HG03196 (cell line): ENCODE measurements around the gene B4GALNT1.
"Not testable (repeated sequence)": the region's sequence is repeated elsewhere in the genome, so short reads cannot be mapped to it uniquely, and the experiment has no call there.

Experiments
- ATAC-seq: cut with Tn5 transposase; IDR thresholded peaks from one replicate; pipeline ENCODE4 v1.9.1; 2021; ENCODE audit not compliant: unreplicated experiment

B4GALNT1 gene

DNA sequence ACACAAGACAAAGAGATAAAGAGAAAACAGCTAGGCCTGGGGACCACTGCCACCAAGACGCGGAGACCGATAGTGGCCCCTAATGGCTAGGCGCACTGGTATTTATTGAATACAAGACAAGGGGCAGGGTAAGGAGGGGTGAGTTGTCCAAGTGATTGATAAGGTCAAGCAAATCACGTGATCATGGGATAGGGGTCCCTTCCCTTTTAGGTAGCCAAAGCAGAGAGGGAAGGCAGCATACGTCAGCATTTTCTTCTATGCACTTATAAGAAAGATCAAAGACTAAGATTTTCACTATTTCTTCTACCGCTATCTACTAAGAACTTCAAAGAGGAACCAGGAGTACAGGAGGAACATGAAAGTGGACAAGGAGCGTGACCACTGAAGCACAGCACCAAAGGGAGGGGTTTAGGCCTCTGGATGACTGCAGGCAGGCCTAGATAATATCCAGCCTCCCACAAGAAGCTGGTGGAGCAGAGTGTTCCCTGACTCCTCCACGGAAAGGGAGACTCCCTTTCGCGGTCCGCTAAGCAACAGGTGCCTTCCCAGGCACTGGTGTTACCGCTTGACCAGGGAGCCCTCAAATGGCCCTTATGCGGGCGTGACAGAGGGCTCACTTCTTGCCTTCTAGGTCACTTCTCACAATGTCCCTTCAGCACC is 43.9 kb downstream of the B4GALNT1 start:
- not testable (repeated sequence) for ATAC-seq

DNA sequence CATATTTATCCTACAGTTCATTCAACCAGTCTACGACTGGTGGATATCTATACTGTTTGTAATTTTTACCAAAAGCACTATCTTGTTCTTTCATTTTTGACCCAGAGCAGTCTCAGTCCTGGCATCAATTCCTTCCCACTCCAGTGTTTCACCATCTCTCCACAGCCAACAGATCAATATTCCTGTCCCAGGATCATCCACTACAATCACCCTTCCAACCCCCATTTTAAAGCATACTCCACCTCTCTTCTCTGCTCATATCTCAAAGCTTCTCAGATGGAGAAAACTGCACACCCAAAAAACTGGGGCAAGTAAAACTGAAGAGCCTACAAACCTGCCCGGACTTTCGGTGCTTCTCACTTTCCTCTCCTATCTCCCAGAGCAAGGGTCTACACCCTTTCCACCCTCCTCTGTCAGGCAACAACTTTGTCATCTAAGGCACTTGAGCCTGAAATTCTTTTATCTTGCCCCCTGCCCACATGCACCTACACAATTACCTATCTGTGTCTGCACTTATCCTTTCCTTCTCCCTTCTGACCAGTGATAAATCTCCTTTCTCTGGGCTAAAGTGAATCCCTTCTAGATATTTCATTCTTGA is 46.1 kb downstream of the B4GALNT1 start:
- no peak for ATAC-seq

DNA sequence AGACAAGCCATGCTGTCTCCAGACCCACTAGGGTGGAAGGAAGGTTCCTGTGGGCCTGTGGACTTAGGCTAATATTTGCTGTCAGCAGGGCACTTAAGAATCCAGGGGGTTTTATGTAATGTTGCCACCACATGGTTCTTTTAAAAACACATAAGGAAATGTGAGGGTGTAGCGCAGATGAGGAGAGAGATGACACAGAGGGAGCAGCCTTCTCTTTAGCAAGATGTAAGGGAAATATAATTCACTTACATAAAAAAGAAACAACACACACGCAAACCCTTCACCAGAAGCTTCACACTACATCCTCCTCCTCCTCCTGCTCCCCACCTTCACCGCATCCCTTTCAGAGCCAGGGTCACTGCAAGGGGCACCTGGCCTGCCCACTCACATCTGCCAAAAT is 46.9 kb downstream of the B4GALNT1 start:
- no peak for ATAC-seq

DNA sequence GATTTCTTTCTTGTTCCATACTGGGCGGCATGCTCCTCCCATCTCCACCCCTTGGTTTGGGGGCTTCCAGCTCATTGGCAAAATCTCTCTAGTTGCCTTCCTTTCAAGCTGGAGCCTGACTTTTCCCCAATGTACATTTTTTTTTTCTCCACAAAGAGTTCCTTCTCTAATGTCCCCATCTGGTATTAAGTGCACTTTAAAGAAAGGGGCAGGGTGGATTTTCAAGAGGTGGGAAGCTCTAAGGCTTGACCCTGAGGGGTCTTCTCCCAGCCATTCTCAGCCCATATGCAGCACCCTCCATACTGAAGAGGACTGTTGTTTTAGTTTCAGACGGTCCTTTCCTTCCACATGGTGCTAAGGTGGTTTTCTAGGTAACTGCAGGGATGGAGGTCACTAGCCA is 47.8 kb downstream of the B4GALNT1 start:
- no peak for ATAC-seq

DNA sequence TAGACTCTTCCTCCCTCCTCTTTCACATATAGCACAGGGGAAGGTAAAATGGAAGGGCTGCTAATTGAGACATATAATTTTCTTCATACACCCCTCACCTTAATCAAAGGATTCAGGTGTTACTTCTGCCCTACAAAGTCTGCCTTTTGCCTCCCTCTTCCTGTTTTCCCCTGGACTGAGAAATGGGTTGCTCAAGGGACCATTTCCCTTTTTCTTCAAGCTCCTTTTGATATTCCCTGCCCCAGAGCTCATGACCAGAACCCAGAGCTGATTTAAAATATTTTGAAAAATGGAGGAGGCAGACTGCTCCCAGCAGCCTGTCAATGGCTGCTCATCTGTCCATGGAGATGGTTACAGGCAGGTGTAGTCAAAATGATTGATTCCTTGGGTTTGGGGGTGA is 48.3 kb downstream of the B4GALNT1 start:
- no peak for ATAC-seq

DNA sequence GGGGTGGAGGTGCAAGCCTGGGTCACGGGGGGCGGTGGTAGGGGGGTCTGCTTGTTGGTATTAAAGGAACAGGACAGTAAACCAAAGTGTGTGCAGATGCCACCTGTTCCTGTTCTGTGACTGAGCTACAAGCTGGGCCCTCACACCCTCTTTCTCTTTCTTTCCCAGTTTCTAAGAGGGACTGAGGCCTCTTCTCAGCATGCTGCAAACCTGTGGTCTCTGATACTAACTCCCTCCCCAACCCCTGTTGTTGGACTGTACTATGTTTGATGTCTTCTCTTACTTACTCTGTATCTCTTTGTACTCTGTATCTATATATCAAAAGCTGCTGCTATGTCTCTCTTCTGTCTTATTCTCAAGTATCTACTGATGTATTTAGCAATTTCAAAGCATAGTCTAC is 49.0 kb downstream of the B4GALNT1 start:
- ATAC-seq, result no peak

DNA sequence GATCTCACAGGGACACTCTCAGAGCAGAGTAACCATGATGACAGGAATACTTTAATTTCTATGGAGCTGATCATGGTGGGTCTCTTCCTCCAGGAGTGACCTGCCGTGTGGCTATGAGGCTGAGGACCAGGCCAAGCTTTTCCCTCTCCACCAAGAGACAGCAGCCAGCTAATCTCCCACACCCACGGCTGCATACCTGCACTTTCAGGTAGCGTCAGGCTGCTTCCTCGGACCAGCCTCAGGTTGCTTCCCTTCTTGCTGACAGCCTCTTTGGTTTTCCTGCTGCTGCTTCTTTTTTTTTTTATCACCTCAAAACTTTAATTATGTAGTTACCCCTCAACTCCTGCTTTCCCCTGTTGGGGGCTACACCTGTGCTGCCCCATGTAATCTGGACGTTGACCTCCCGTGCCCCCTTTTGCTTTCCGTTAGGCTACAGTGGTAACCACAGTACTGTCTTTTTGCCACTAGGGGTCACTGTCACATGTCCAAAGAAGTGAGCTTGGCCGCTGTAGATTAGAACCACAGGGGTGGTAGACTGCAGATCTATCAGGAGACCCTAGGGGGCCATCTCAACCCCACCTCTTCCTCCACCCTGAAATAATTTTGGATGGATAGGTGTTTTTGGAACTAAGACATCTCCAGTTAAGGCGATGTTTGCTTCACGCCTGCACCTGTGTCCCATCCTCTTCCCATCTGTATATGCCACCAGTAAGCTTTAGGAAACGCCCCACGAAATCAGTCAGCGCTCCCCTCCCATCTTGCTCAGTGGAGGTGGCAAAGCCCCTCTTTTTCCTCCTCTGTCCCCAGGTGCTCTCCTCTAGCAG is 49.8 kb downstream of the B4GALNT1 start:
- ATAC-seq, result peak; percentile 93

DNA sequence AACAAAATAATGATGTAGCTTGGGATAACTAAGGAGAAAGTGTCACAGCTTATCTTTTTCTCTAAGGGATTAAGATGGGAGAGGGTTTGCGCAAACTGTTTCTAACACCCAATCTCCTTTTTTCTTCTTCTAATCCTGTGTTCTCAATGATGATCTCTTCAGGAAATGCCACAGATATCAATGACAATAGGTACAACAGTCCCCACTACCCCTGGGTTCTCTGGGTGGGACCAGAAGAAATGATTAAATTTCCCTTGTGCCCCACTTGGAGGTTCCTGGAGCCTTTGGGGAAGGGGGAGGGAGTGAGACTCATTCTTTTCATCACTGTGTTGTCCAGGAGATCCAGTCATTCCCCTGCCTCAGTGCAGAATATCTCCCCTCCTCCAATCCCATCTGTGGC is 50.6 kb downstream of the B4GALNT1 start:
- no peak for ATAC-seq

DNA sequence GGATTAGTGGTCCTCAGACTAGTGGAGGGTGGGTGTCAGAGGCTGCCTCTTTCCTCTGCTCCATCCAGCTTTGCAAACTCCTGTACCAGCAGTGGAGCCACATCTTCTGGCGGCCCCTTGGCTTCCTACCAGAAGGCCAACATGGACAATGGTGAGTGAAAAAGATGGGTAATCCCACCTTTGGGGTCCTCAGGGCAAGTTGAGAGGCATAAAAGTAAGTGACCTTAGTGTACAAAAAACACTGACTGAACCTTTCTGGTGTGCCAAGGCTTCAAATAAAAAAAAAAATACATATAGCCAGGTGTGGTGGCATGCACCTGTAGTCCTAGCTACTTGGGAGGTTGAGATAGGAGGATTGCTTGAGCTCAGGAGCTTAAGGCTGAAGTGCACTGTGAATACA is 51.2 kb downstream of the B4GALNT1 start:
- no peak for ATAC-seq

DNA sequence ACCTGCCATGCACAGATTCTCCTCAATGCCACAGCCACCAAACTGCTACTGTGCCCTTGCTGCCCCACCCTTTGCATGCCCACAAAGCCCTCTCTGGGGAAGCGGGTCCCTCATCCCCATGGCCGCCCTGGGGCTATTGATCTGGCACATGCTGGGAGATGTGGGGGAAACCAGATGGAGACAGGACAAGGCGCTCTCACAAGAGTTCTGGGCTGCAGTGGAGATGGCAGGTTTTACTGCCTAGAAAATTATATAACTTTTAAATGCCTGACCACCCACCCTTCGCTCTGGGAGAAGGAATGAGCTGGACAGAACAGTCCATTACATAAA is 52.6 kb downstream of the B4GALNT1 start:
- ATAC-seq, result no peak

DNA sequence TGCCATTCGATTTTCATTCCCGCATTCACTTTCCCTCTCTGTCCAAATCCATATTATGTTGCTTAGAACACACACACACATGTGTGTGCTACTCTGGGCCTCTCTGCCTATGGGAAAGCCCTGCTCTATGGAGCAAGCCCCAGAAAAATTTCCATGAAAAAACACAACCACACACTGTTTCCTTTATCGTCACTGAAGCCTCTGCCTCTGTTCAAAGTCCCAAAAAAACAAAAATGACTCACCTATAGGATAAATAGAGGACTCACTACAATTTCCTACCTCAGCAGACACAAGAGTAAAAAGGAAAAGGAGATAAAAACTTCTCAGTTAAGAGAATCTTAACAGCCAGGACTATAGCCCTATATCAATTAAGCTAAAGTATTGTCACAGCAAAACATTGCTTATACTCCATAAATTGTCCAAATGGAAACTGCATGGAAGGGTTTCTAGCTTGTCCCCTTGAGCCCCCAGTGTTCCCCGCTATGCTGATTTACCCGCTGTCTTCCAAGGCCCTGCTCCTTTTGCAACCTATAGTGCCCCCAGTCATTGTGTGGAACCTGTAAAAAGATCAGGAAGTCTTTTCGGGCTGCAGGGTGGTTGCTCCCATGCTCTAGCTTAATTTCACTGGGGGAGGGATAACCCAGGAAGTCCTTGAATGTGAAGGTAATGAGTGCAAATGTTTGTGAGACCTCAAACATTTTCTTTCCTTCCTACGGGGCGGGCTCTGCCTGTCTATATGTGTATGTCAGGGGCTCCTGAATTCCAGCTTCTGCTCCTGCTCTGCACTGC is 53.1 kb downstream of the B4GALNT1 start:
- no peak for ATAC-seq

DNA sequence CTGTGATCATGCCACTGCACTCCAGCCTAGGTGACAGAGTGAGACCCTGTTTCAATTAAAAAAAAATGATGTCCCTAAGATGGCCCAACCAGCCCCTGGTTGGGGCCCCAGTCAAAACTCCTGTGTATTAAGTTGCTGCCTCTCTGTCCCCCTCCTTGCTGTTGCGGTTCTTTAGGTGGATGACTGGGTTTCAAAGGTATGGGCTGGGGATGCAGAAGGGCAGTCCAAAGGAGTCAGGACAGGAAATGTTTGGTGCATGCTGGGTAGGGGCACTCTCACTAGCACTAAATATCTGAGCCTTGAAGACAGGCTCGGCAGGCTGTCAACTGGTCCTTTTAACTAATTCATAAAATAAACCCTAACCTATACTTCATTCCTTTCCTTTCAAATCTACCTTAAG is 54.0 kb downstream of the B4GALNT1 start:
- ATAC-seq, result no peak

DNA sequence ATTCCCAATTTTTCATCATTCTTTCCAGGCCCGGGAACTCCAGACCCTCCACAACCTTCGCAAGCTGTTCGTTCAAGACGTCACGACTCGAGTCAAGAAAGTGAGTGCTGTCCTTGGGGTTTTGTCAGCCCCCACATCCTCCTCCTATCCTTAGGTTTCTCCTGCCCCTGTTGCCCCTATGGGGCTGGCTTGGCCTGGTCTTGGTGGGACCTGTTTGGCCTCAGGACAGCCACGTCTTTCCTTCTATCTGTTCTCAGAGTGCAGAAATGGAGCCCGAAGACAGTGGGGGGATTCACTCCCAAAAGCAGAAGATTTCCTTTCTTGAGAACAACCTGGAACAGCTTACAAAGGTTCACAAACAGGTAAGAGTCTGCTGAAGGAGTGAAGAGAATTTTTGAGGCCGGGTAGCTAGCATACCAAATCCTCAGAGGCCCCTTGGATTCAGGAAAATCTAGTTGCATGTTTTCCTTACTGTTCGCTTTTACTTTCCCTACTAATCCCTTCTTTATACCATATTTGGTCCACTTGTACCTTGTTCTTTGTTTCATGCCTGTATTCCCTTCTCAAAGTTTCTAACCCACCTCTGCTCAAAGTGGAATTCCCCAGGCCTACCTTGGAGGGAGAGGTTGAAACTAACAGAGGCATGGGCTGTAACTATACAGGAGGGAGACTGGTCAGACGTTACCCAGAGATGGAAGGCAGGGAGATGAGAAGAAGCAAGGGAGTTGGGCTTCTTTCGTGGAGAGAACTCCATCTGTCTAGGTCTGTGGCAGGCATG is 54.8 kb downstream of the B4GALNT1 start:
- no peak for ATAC-seq

DNA sequence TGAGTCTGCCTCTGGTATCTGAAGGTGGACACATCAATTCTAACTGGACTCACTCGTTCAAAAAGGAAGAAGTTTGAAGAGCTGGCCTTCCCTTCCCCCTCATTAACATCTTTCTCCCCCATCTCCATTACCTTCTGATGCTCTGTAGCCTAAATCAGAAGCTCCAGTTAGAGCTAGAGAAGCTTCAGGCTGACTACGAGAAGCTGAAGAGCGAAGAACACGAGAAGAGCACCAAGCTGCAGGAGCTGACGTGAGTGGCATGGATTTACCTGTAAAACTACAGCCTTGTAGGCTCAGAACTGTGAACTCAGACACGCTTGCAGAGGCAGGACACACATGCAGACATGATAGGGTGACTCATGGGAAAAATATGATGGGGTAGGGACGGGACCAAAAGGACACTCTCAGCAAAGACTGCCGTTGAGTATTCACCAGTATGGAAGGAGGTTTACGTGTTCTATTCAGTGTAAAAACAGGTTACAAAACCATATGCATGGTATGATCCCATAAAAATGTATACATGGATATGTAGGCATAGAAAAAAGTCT is 56.3 kb downstream of the B4GALNT1 start:
- no peak for ATAC-seq
